Adipose tissue (tissue), 3 donors: Measurements from ENCODE around the gene RGR. TPM values are rescaled to one million over a fixed set of nuclear protein-coding genes. Genes with fewer than 3 reads are reported as not detected.

Source experiments
- H3K27ac ChIP-seq: one replicate; pipeline ENCODE4 v1.5.1; 2013; ENCODE audit warnings: low read depth, low read length
- WGBS, 3 donors: extraction: QIAGEN DNeasy Blood & Tissue Kit; methylation state at CpG; one replicate each; pipeline ENCODE4 v1.1.7; 2013; 5-methylcytosine and 5-hydroxymethylcytosine counted together
- polyA plus RNA-seq, 3 donors: library from polyadenylated mRNA; stranded (reverse); fragments of 200-250 nt; gene quantifications; one replicate each; pipeline ENCODE4 v1.2.3, GENCODE V29; 2013
- donor health status: healthy with polysubstance abuse.
- donor health status: Bipolar disorder and iron deficiency.
- donor health status: healthy.

The RGR gene
- polyA plus RNA-seq, 3 donors, result 0.24 to 1.5 TPM; not detected in 1

DNA sequence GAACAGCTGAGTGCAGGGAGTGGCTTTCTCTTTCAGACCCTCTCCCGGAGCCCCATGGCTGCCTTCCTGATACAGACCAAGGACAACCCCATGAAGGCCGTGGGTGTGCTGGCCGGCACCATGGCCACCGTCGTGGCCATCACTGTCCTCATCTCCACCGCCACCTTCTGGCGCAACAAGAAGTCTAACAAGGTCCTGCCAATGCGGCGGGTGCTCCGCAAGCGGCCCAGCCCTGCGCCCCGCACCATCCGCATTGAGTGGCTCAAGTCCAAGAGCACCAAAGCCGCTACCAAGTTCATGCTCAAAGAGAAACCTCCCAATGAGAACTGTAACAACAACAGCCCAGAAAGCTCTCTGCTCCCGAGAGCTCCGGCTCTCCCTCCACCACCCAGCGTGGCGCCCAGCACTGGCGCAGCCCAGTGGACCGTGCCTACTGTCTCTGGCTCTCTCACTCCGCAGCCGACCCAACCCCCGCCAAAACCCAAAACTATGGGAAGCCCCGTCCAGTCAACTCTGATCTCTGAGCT, 30.7 kb upstream of the RGR start:
- no peak overlapping the region for H3K27ac ChIP-seq
- whole genome bisulfite sequencing, 3 donors, result 63 to 83% (median 70%) methylated on average over 25 of the region's 25 CpGs

DNA sequence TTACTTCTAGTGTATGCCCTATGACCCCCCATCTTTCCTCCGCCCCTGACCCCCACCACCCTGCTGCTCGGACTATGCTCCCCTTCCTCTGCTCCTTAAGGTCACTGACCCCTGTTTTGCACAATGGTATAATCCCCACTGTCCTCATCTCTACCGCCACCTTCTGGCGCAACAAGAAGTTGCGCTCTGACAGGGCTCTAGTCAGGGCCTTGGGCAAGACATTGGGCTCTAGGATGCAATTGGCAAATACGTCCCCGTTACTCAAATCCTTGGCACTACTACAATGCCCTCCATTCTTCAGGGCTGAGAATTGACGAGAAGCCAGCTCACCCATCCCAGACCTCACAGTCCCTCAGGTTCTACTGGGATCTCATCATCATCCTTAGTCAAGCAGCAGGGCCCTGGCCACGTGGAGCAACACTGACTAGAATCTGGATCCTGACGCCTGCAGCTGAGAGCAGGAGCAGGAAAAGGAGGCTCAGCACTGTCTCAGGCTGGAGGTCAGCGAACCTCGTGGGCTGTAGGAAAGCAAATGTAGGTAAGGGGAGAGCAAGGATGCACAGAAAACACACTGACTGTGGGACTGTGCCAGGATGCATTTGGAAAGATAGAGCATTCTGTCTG, 30.1 kb upstream of the RGR start:
- WGBS, 3 donors, result 46 to 56% (median 49%) methylated on average over 12 of the region's 12 CpGs
- no peak overlapping the region for H3K27ac ChIP-seq

DNA sequence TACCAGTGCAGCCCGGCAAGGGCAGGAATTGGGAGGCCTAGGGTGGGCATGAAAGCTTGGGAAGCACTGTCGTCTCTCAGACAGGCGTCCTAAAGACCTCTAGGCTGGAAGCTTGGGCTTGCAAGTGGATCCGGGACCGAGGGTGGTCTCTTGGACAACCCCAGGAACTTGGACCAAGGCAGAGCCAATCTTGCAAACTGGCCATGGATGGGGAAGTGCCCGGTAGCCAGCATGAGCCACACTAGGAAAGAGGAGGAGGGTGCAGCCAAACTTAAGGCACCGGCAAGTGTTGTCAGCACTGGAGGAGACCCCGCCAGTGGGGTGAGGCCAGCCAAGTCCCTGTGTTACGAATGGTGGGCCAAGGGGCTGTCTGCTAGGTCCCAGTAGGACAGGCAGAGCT, 28.0 kb upstream of the RGR start:
- no peak overlapping the region for H3K27ac ChIP-seq
- 78 to 91% (median 88%) methylated on average over 9 of the region's 9 CpGs for WGBS, 3 donors

DNA sequence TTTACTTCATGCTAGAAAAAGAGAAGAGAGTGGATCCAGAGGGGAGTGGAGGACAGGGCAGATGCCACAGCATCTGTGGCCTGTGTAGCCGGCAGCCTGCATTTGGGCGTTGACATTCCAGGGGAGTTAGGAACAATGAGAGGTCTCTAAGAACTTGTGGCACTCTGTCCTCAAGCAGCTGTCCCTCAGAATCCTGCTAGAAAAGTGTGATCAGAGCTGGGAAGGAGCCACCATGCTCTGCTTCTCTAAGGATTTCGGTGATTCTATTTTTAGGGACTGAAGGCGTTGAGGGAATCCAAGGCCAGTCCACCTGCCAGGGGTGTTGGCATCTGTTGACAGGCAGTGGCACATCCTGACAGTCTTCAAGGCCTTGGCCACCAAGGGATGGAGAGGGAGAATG, 27.1 kb upstream of the RGR start:
- H3K27ac ChIP-seq, result no peak overlapping the region
- WGBS, 3 donors, result 75 to 92% (median 88%) methylated on average over 4 of the region's 4 CpGs

DNA sequence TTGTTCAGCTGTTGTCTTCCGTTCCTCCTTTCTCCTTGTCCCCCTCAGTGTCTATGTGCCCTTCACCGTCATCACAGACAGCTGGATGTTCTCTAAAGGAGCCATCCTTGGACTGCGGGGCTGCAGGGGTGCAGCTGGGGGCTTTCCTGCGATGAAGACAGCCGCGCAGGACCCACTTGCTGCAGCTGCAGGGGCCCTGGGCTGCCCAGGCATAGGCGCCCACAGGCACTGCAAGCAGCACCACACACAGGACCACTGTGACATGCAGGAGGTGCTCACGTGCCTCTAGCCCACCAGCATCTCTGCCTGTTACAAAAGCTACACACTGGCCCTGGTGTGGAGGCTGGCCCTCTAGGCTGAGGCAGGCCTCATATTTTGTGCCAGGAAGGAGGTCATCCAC, 22.9 kb upstream of the RGR start:
- WGBS, 3 donors, result 74 to 84% (median 79%) methylated on average over 7 to 8 of the region's 8 CpGs
- H3K27ac ChIP-seq, result no peak overlapping the region

DNA sequence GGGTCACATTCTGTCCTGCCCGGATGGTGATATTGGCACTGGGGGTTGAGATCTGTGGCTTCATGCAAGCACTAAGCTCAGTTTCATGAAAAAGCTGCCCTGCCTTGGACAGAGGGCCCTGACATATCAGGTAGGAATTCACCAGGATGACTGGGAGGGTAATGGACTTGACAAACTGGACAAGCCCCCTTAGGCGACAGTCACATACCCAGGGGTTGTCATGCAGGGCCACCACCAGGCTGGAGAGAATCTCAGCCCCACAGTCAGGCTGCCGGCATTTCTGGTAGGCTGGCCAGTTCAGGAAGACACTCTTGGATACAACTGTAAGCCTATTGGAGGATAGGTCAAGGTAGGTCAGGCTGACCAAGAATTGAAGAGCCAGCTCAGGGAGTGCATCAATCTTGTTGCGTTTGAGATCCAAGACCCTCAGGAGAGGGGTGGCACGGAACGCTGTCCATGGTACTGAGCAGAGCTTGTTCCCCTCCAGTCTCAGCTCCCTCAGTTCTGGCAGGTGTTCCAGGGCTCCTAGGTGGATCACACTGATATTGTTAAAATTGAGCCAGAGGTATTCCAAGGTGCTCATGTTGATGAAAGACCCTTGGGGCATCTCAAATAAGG, 20.3 kb upstream of the RGR start:
- WGBS, 3 donors, result 47 to 56% (median 51%) methylated on average over 6 of the region's 6 CpGs
- no peak overlapping the region for H3K27ac ChIP-seq

DNA sequence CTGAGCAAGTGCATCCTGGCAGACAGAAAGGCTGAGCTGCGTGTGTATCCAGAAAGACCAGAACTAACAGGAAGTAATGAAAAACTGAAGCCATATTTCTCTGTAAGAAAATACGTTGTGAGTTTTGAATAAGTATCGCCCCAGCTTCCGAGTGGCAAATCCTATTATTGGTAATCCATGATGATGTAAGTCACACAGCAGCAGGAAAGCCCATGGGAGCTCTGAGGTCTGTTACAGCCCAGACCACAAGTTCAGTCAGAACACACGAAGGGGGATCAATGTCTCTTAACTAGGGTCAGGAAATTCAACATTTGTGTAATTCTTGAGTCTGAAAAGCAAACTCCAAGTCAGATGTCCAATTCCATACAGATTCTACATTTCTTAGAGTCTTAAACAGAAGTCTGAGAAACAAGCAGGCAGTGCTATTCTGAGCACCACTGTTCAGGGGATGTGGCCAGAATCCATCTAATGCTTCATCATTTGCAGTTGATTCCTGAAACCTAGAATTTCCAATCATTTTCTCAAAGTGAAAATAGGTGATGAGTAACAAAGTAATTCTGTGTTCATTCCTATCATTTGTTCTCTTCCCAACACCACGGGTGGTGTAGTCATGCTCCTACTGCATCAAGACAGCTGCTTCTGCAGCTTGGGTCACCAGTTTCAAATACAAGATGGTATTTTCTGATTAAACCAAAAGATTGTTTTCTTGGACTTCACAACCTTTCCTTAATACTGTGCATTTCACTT, 19.3 kb upstream of the RGR start, which contains the start of gene LRIT2:
Gene LRIT2 (minus strand): TSS at position 118 of the 747 bp plus-strand sequence. CDS start 24 bp downstream, at position 94.
- no peak within 1 kb of the TSS for H3K27ac ChIP-seq
- WGBS, 3 donors, result 53 to 68% (median 66%) methylated on average over 6 of the region's 6 CpGs

DNA sequence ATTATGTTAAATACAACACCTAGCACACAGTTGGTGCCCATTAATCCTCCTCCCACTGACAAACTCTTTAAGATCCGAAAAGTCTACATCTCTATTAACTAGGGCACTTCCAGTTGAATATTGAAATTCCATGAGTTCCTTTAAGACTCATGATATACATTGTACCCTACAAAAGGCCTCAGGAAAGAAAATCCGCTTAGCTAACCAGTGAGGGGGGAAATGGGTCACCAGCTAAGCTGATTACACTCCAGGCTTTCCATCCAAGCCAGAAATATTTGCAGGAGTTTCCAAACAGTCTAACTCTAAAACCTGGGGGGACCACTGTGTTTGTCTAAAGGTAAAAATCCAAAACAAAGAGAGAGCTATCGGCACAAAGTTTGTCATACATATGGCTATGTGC, 18.2 kb upstream of the RGR start:
- H3K27ac ChIP-seq, result no peak overlapping the region
- 61 to 84% (median 76%) methylated on average over 3 of the region's 3 CpGs for WGBS, 3 donors

DNA sequence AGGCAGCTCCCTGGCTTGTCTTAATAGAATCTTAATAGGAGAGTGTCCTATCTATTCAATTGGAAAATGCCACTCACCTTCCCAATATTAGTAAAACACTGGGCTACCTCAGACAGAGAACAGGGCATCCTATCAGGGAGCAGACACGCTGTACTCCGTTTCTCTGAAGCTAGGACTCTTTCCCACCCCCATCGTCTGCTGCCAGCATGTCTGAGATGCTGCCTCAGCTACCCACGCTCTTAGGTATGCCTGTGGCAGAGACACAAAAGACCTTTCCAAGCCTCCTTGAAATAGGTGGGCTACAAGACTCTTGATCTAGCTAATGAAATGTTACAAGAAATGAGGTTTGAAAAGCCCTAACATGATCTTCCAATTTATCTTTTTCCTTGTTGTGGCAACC, 17.0 kb upstream of the RGR start:
- WGBS, 3 donors, result 66 to 76% (median 67%) methylated on average over 4 of the region's 4 CpGs
- H3K27ac ChIP-seq, result no peak overlapping the region

DNA sequence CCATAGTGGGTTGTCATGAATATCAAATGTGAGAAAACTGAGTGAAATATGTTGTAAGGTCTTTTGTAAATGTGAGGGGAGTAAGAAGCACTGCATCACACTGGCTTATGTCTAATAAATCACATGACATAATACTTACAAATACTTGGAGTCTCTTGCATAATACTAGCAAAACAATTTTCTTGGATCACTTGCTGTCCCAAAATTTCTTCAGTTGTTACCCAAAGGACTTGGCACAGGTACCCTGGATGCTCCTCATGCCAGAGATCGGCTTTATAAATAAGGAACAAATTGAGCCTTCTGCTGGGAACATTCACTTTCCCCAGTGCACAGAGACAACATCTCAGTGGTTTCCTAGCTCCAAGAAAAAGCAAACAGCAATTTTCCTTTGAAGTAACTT, 14.5 kb upstream of the RGR start:
- no peak overlapping the region for H3K27ac ChIP-seq
- 64 to 73% (median 69%) methylated on average over 1 of the region's 1 CpG for WGBS, 3 donors

DNA sequence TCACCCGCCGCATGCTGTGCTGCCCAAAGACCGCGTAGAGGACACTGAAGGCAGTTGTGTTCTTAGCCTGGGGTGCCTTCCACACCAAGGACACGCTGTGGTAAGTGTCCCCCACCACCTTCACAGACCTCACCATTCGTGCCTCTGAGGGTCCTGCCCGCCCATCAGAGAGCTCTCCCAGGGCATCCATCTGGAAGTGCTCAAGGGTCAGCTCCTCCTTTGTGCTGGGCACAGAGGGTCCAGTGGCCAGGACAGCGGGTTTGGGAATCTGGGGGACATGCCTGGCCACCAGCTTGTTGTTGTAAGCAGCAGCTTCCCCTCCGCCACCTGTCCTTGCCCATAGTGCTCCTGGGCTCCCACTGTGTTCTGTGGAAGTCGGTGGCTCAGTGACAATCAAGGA, 12.5 kb upstream of the RGR start:
- no peak overlapping the region for H3K27ac ChIP-seq
- 85 to 89% (median 87%) methylated on average over 10 of the region's 10 CpGs for WGBS, 3 donors

DNA sequence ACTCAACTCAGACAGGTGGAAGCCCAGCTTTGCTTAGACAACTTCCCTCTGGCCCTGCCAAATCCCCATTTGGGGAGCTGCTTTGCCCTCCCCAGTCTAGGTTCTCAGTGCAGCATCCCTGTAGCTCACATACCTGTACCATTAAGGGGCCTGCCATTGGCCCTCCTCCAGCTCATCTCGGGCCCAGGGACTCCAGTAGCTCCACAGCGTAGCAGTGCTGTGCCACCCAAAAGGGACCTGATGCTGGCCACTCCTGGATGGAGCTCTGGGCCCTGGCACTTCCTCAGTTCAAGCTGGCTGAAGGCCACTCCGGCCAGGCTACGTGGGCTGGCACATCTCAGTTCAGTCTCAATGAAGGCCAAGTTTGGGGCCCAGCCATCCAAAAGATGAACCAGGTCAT, 10.9 kb upstream of the RGR start:
- no peak overlapping the region for H3K27ac ChIP-seq
- WGBS, 3 donors, result 73 to 90% (median 87%) methylated on average over 4 of the region's 4 CpGs

DNA sequence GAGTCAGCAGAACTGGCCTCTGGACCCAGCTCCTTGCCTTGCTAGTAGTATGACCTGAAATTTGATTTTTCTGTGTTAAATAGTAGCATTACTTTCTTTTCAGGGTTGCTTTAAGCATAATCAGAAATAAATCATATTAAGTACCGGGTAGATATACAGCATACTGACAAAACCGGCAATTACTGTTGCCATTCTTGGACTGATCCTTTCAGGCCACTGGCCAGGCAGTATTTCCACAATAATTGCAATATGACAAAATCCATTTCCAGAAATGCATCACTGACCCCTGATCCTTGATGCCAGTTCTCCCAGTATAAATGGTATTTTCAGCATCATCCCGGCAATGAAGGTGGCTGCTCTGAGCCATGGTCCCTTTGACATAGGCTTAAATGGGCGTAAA, 10.4 kb upstream of the RGR start:
- 79 to 92% (median 82%) methylated on average over 4 of the region's 4 CpGs for WGBS, 3 donors
- no peak overlapping the region for H3K27ac ChIP-seq

DNA sequence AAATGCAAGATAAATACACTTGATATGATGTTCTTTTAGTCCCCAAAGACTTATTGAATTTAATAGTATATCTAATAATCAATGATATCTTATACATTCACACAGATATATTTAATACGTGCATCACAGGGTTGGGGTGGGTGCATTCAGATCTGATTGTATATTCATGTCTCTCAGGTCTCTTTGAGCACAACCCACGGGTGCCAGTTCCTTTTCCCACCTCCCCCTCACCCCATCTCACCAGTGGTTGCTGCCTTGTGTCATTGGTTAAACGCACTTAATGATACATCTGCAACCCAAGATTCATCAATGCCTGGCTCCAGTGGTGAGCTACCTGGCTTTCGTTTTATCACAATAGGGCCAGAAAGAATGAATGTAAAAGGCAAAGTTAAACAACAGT, 9.8 kb upstream of the RGR start:
- 74 to 78% (median 76%) methylated on average over 4 of the region's 4 CpGs for WGBS, 3 donors

DNA sequence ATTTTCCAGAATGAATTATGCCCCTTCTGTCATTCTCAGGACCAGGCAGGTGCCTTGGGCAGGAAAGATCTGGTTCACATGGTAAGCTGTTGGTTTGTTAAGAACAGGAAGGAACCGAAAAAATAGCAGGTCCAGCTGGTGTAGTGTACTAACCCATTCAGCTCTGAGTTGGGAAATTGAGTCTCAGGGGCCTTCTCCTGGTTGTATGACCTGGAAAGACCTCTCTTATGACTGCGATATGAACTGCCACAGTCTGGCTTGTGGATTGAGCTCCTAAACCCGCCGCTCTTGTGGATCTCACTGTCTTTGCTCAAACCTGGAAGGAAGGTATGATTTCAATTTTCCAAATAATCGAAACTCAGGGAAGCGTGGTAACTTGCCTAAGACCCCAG, 8.1 kb upstream of the RGR start:
- 77 to 78% (median 77%) methylated on average over 6 of the region's 6 CpGs for whole genome bisulfite sequencing, 3 donors
- H3K27ac ChIP-seq, result no peak overlapping the region

More for the DNA sequence above, 9.8 kb upstream of the RGR start:
- no peak overlapping the region for H3K27ac ChIP-seq

DNA sequence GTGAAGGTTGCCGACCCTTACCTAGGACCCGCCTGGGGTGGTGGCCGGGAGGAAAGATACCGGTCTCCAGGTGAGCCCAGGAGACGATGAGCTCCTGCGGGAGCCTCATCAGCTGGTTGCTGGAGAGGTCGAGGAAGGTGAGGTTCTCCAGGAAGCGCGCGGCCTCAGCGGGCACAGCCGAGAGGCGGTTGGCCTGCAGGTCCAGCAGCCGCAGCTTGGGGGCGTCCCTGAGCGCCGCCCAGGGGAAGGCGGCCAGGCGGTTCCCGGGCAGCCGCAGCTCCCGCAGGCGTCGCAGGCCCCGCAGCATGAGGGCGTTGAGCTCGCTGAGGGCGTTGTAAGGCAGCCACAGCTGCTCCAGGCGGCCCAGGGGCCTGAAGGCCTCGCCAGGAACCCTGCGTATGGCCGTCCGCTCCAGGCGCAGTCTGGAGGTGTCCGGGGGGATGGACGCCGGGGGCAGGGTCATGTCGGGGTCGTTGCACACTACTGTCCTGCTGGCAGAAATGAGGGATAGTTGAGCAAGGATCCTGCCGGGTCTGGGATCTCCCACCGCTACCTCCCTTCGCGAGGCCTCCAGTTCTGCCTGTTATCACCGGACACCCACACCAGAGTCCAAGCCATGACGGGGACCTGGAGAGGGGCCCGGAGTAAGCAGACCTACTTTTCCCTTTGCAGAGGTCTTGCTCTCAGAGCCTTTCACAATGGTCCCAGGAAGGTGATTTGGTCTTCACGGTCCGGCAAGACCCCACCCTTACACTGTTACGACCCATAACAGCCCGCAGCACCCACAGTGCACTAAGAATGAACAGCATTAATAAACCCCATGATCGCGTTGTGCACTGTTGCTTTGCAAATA, 7.4 kb upstream of the RGR start:
- no peak overlapping the region for H3K27ac ChIP-seq
- WGBS, 3 donors, result 44 to 61% (median 50%) methylated on average over 40 to 52 of the region's 52 CpGs

DNA sequence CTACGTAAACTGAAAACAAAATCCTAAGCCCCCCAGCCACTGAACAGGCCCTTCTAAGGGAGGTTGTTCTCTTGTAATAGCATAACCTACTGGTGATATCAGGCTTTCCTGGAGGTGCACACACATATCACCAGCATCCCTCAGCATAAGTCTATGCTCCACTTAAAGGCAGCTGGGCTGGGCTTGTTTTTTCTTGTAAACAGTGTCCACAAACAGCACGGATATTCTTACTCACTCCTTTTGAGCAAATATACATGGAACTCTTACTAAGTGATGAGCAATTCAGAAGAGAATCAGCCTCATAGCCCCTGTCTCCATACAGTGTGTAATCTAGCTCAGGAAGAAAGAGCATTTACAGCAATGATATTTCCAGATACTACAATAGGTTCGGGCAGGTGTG, 5.9 kb upstream of the RGR start:
- WGBS, 3 donors, result 78 to 88% (median 85%) methylated on average over 3 of the region's 3 CpGs
- H3K27ac ChIP-seq, result no peak overlapping the region

DNA sequence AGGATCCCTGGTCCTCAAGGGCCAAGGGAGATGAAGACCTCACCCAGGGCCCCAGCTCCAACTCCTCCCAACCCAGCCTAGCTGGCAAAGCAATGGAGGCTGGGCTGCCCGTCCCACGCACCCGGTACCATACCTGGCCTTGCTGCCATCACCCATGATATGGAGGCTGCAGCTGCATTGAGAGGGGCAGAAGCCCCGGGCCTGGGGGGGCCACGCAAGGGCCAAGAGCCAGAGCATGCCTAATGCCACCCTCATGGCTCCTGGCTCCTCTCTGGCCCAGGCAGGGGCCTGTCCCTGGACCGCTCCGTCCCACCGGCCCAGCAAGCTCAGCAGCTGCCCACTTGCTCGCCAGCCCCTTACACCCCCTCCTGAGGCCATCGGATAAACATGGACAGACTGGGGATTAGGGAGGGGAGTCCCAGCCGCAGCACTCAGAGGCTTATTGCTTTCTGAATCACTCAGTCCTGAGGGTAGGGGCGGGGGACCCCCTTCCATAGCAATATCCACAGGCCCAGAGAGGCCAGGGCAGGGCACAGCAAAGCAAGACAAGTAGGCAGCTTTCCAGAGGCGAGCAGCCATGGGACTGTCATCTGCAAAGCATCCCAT, 3.6 kb upstream of the RGR start, which contains the start of gene LRIT1:
Gene LRIT1 (minus strand): TSS at position 362 of the 606 bp plus-strand sequence. CDS start 107 bp downstream, at position 255.
- 78 to 84% (median 84%) methylated on average over 13 of the region's 13 CpGs for WGBS, 3 donors
- H3K27ac ChIP-seq, result no peak within 1 kb of the TSS
